DOHH2 (cell line): ENCODE measurements around the gene HSD17B14.

ENCODE experiments used
- CTCF ChIP-seq: fragments of 200-600 bp; sonication (generic); IDR thresholded peaks from one replicate; pipeline ENCODE4 v1.5.1; 2014; ENCODE audit warnings: antibody characterized with exemption, mild to moderate bottlenecking, low read depth, low read length; ENCODE audit not compliant: poor library complexity, severe bottlenecking
- EZH2phosphoT487 ChIP-seq: fragments of 200-600 bp; sonication (generic); IDR thresholded peaks from 2 replicates; pipeline ENCODE4 v1.6.1; 2017; ENCODE audit warnings: borderline replicate concordance, mild to moderate bottlenecking, antibody characterized with exemption, low read length, moderate library complexity, mixed read lengths

GRCh38 chr19:48859711-48860572 lies 23.7 kb upstream of the HSD17B14 start:
- TF ChIP-seq EZH2phosphoT487 (no peak), CTCF (no peak)
